Parathyroid adenoma (tissue), 2 donors: ENCODE data around the gene TMEM125.

Experiments
- H2AFZ ChIP-seq: fragments of 300-600 bp; sonication (generic); one replicate; pipeline ENCODE4 v1.7.0; 2017; ENCODE audit warnings: antibody characterized with exemption, mild to moderate bottlenecking
- H3K27ac ChIP-seq: fragments of 300-600 bp; sonication (generic); one replicate; pipeline ENCODE4 v1.7.0; 2017
- H3K27me3 ChIP-seq: fragments of 300-600 bp; sonication (generic); one replicate; pipeline ENCODE4 v1.7.0; 2017; ENCODE audit warnings: low read length; ENCODE audit not compliant: control insufficient read depth, insufficient read depth
- H3K36me3 ChIP-seq: fragments of 300-600 bp; sonication (generic); one replicate; pipeline ENCODE4 v1.7.0; 2017; ENCODE audit warnings: low read length; ENCODE audit not compliant: control insufficient read depth, insufficient read depth
- H3K4me1 ChIP-seq: fragments of 300-600 bp; sonication (generic); one replicate; pipeline ENCODE4 v1.7.0; 2017; ENCODE audit warnings: control low read depth
- H3K4me2 ChIP-seq: fragments of 300-600 bp; sonication (generic); one replicate; pipeline ENCODE4 v1.7.0; 2017; ENCODE audit warnings: low read length
- H3K4me3 ChIP-seq: fragments of 300-600 bp; sonication (generic); one replicate; pipeline ENCODE4 v1.7.0; 2017; ENCODE audit warnings: low read depth, low read length
- H3K79me2 ChIP-seq: fragments of 300-600 bp; sonication (generic); one replicate; pipeline ENCODE4 v1.7.0; 2017; ENCODE audit warnings: control low read depth
- H3K9ac ChIP-seq: fragments of 300-600 bp; sonication (generic); one replicate; pipeline ENCODE4 v1.7.0; 2017; ENCODE audit warnings: mild to moderate bottlenecking
- H3K9me3 ChIP-seq: fragments of 300-600 bp; sonication (generic); one replicate; pipeline ENCODE4 v1.7.0; 2017; ENCODE audit warnings: low read length; ENCODE audit not compliant: control insufficient read depth
- CTCF ChIP-seq: fragments of 300-600 bp; sonication (generic); IDR thresholded peaks from one replicate; pipeline ENCODE4 v1.7.0; 2017; ENCODE audit warnings: antibody characterized with exemption, mild to moderate bottlenecking
- donor health status: primary hyperparathyroidism.

TMEM125 gene

DNA sequence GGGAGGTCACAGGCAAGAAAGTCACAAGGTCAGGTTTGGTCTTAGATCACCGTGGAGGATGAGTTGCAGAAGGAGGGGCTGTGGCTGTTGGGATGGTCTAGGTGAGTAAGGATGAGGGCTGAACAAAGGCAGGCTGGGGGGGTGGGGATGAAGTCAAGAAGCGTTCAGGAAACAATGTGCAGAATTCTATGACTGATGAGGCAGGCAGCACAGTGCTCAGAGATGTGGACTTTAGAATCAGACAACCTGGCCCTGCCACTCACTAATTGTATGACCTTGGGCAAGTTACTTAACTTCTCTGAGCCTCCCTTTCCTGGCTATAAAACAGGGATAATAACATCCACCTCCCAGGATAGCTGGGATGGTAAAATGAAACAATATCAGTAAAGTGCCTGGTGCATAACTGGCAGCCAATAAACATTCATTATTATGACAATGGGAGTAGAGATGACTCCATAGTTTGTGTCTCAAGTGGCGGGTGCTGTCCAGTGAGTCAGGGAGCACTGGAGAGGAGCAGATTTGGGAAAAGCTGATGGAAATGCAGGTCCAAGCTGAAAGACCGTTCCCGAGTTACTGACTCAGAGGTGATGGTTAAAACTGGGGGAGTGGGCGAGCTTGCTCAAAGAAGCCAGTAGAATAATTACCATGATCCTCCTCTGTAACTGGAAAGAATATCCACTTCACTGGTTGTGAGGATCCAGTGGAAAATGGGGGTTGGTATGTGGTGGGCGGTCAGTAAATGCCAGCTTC lies 33.1 kb downstream of the TMEM125 start:
- H3K4me3 ChIP-seq: no peak overlapping the region
- no peaks in the 10 kb centered on the region for H3K9me3 ChIP-seq
- TF ChIP-seq CTCF: no peak
- no peaks in the 10 kb centered on the region for H3K79me2 ChIP-seq
- no peaks in the 10 kb centered on the region for H3K27me3 ChIP-seq
- H3K9ac ChIP-seq: no peak overlapping the region
- no peak overlapping the region for H2AFZ ChIP-seq
- no peak overlapping the region for H3K4me2 ChIP-seq
- H3K36me3 ChIP-seq: no peaks in the 10 kb centered on the region
- no peak overlapping the region for H3K27ac ChIP-seq
- no peaks in the 10 kb centered on the region for H3K4me1 ChIP-seq

DNA sequence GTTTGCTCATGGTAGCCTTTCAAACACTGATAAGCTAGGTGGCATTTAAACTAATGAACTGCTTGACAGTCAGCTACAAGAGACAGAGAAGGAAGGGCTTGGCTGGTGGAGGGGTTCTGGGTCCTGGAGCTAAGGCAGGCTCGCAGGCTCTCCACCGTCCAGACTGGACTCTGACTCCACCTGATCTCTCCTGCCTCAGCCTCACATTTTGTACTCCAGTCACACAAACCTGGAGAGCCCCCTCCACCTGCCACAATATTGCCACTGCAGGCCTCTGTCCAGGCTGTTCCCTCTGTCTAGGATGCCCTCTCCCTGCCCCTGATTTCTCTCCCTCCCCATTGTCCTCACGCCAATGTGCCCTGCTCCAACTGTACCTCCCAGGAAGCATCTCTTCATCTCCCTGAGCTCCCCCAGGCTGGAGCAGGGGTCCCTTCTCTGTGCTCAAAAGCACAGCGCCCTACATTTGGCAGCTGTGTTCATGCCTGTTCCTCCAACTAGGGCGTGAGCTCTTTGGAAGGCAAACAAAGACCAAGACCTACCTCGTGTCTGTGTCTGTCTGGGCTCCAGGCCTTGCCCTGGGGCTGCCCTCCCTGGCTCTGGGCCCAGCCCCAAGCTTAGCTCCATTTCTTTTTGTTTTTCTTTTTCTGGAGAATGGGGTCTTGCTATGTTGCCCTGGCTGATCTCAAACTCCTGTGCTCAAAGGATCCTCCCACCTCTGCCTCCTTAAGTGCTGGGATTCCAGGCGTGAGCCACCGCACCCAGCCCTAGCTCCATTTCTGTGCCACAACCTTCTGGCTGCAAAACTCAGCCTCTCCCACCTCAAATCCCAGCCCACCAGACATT lies 33.9 kb downstream of the TMEM125 start:
- Histone ChIP-seq H3K4me3 (no peak overlapping the region), H2AFZ (no peak overlapping the region), H3K79me2 (no peaks in the 10 kb centered on the region), H3K4me1 (no peaks in the 10 kb centered on the region), H3K4me2 (no peak overlapping the region), H3K27ac (no peak overlapping the region), H3K36me3 (no peaks in the 10 kb centered on the region), H3K27me3 (no peaks in the 10 kb centered on the region), H3K9ac (no peak overlapping the region), H3K9me3 (no peaks in the 10 kb centered on the region)
- no peak for TF ChIP-seq CTCF

GRCh38 chr1:43304314-43304681 lies 34.5 kb downstream of the TMEM125 start:
- H3K9ac ChIP-seq: no peak overlapping the region
- no peaks in the 10 kb centered on the region for H3K27me3 ChIP-seq
- no peak overlapping the region for H2AFZ ChIP-seq
- no peaks in the 10 kb centered on the region for H3K79me2 ChIP-seq
- H3K27ac ChIP-seq: no peak overlapping the region
- no peak for TF ChIP-seq CTCF
- no peaks in the 10 kb centered on the region for H3K9me3 ChIP-seq
- no peaks in the 10 kb centered on the region for H3K4me1 ChIP-seq
- H3K36me3 ChIP-seq: no peaks in the 10 kb centered on the region
- no peak overlapping the region for H3K4me3 ChIP-seq
- no peak overlapping the region for H3K4me2 ChIP-seq

- Histone ChIP-seq H3K9ac (no peak overlapping the region), H3K27ac (no peak overlapping the region), H3K4me1 (no peaks in the 10 kb centered on the region), H3K27me3 (no peaks in the 10 kb centered on the region), H2AFZ (no peak overlapping the region), H3K9me3 (no peaks in the 10 kb centered on the region), H3K79me2 (no peaks in the 10 kb centered on the region), H3K4me2 (no peak overlapping the region), H3K36me3 (no peaks in the 10 kb centered on the region), H3K4me3 (no peak overlapping the region)
- TF ChIP-seq CTCF: no peak
Observed at GRCh38 chr1:43304771-43305300, 35.1 kb downstream of the TMEM125 start.
